ENCODE measurements around the gene CD3G. TPM values are rescaled to one million over a fixed set of nuclear protein-coding genes. Genes with fewer than 3 reads are reported as not detected.

CD3G gene
- polyA plus RNA-seq, 3 donors: 0.84 to 1.9 TPM; not detected in 1

GRCh38 chr11:118349475-118349874, 5.3 kb downstream of the CD3G start:
- no peak overlapping the region for H3K4me2 ChIP-seq (replicated peaks; ENCODE audit: extremely low read depth, low read length, poor library complexity, severe bottlenecking)
- DNase-seq: no peak
- no peaks in the 10 kb centered on the region for H3K9me3 ChIP-seq (replicated peaks in 1 of 2; ENCODE audit: control insufficient read depth in 1 of 2, insufficient read depth in 1 of 2, low read length in 2 of 2)
- H4K20me1 ChIP-seq (ENCODE audit: insufficient read depth, low read length): no peaks in the 10 kb centered on the region
- H2AFZ ChIP-seq (ENCODE audit: insufficient read depth, low read depth, low read length, poor library complexity, severe bottlenecking): no peak overlapping the region
- WGBS (ENCODE audit: insufficient coverage): 81% methylated on average over 6 of the region's 6 CpGs
- H3K9ac ChIP-seq (ENCODE audit: insufficient read depth, low read length, poor library complexity, severe bottlenecking): no peak overlapping the region
- H3K27ac ChIP-seq (ENCODE audit: low read depth in 1 of 2, low read length in 2 of 2): no peak overlapping the region
- Mint-ChIP-seq H3K4me3 (no peak overlapping the region), H3K27me3 (ENCODE audit: low read depth in 3 of 3) (peaks cover 3 to 9% (median 7%) of the 10 kb centered on the region in 3 donors), H3K36me3 (no peaks in the 10 kb centered on the region), H3K27ac (no peak overlapping the region), H3K4me1 (peaks cover 8% of the 10 kb centered on the region), H3K9me3 (no peaks in the 10 kb centered on the region)
- H3K36me3 ChIP-seq (replicated peaks in 1 of 2; ENCODE audit: control insufficient read depth in 1 of 2, insufficient read depth in 2 of 2, low read length in 2 of 2): no peaks in the 10 kb centered on the region
- H3K4me1 ChIP-seq (ENCODE audit: control insufficient read depth in 1 of 2, insufficient read depth in 2 of 2, low read length in 2 of 2): peaks cover 3 to 5% of the 10 kb centered on the region in 2 donors
- intact Hi-C loops (cut with micrococcal nuclease): no loop called here
- H3K27me3 ChIP-seq (ENCODE audit: control insufficient read depth in 2 of 2, insufficient read depth in 2 of 2, low read length in 2 of 2): peaks cover 2 to 6% of the 10 kb centered on the region in 2 donors
- no peak overlapping the region for H3K4me3 ChIP-seq (replicated peaks in 1 of 3; ENCODE audit: low read depth in 2 of 3, low read length in 3 of 3)
- no peak for TF ChIP-seq CTCF (IDR thresholded peaks at IDR 0.05)
- H3K79me2 ChIP-seq (ENCODE audit: insufficient read depth, low read length): no peaks in the 10 kb centered on the region

DNA sequence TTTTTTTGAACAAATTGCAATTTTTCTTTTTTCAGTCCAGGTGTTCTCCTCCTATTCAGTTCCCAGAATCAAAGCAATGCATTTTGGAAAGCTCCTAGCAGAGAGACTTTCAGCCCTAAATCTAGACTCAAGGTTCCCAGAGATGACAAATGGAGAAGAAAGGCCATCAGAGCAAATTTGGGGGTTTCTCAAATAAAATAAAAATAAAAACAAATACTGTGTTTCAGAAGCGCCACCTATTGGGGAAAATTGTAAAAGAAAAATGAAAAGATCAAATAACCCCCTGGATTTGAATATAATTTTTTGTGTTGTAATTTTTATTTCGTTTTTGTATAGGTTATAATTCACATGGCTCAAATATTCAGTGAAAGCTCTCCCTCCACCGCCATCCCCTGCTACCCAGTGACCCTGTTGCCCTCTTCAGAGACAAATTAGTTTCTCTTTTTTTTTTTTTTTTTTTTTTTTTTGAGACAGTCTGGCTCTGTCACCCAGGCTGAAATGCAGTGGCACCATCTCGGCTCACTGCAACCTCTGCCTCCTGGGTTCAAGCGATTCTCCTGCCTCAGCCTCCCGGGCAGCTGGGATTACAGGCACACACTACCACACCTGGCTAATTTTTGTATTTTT, 9.1 kb downstream of the CD3G start:
- intact Hi-C loops (cut with micrococcal nuclease): loop anchor here (2.0 to 5.0 kb wide), 3 partner anchors 154 to 206 kb away; no protein-coding TSS in a partner anchor
- TF ChIP-seq CTCF (IDR thresholded peaks at IDR 0.05): peak; percentile 80
- Mint-ChIP-seq H3K4me3 (no peak overlapping the region), H3K4me1 (peaks cover 8% of the 10 kb centered on the region), H3K36me3 (no peaks in the 10 kb centered on the region), H3K27me3 (ENCODE audit: low read depth in 3 of 3) (peaks cover 4 to 10% (median 9%) of the 10 kb centered on the region in 3 donors), H3K27ac (no peak overlapping the region), H3K9me3 (no peaks in the 10 kb centered on the region)
- DNase-seq: peak; percentile 6 to 29 (median 19)
- H4K20me1 ChIP-seq (ENCODE audit: insufficient read depth, low read length): no peaks in the 10 kb centered on the region
- H3K27me3 ChIP-seq (ENCODE audit: control insufficient read depth in 2 of 2, insufficient read depth in 2 of 2, low read length in 2 of 2): peaks cover 2 to 6% of the 10 kb centered on the region in 2 donors
- no peaks in the 10 kb centered on the region for H3K36me3 ChIP-seq (replicated peaks in 1 of 2; ENCODE audit: control insufficient read depth in 1 of 2, insufficient read depth in 2 of 2, low read length in 2 of 2)
- no peak overlapping the region for H3K9ac ChIP-seq (ENCODE audit: insufficient read depth, low read length, poor library complexity, severe bottlenecking)
- no peaks in the 10 kb centered on the region for H3K9me3 ChIP-seq (replicated peaks in 1 of 2; ENCODE audit: control insufficient read depth in 1 of 2, insufficient read depth in 1 of 2, low read length in 2 of 2)
- H3K79me2 ChIP-seq (ENCODE audit: insufficient read depth, low read length): no peaks in the 10 kb centered on the region
- no peak overlapping the region for H3K27ac ChIP-seq (ENCODE audit: low read depth in 1 of 2, low read length in 2 of 2)
- peaks cover 3 to 5% of the 10 kb centered on the region in 2 donors for H3K4me1 ChIP-seq (ENCODE audit: control insufficient read depth in 1 of 2, insufficient read depth in 2 of 2, low read length in 2 of 2)
- H3K4me2 ChIP-seq (replicated peaks; ENCODE audit: extremely low read depth, low read length, poor library complexity, severe bottlenecking): no peak overlapping the region
- no peak overlapping the region for H2AFZ ChIP-seq (ENCODE audit: insufficient read depth, low read depth, low read length, poor library complexity, severe bottlenecking)
- WGBS (ENCODE audit: insufficient coverage): no CpG with 5 or more reads among the region's 6 CpGs
- H3K4me3 ChIP-seq (replicated peaks in 1 of 3; ENCODE audit: low read depth in 2 of 3, low read length in 3 of 3): no peak overlapping the region

Data from CD14-positive monocyte (primary cell).